Myocyte (in vitro differentiated cells): Measurements from ENCODE around the gene CCDC149. TPM values are rescaled to one million over a fixed set of nuclear protein-coding genes. Genes with fewer than 3 reads are reported as not detected.

ENCODE experiments used
- DNase-seq: peaks from one replicate; pipeline ENCODE4 v3.0.0-alpha.2; 2012; ENCODE audit warnings: low read depth
- total RNA-seq: library from RNA; depleted of rRNA; stranded (reverse); fragments of >200 nt; gene quantifications from 2 replicates; pipeline ENCODE4 v1.2.3, GENCODE V29; 2014

The CCDC149 gene
- total RNA-seq, 1 donor from 2014 or later: 5.1 TPM

GRCh38 chr4:24778464-24779225 is 134.2 kb downstream of the CCDC149 start:
- peak; percentile 37 for DNase-seq

GRCh38 chr4:24777536-24778463 is 135.0 kb downstream of the CCDC149 start:
- DNase-seq: no peak

- no peak for DNase-seq
Measured at GRCh38 chr4:24775750-24776149, 137.1 kb downstream of the CCDC149 start.

GRCh38 chr4:24775032-24775605 is 137.7 kb downstream of the CCDC149 start:
- no peak for DNase-seq

GRCh38 chr4:24774452-24774851 is 138.4 kb downstream of the CCDC149 start:
- DNase-seq: no peak

GRCh38 chr4:24772952-24773351 is 139.9 kb downstream of the CCDC149 start:
- DNase-seq: no peak

- DNase-seq: peak; percentile 46
Measured at GRCh38 chr4:24772061-24772705, 140.7 kb downstream of the CCDC149 start.

- peak; percentile 77 for DNase-seq
Measured at GRCh38 chr4:24771241-24771640, 141.6 kb downstream of the CCDC149 start.

GRCh38 chr4:24770667-24771066 is 142.2 kb downstream of the CCDC149 start:
- DNase-seq: no peak

- DNase-seq: peak; percentile 87
Measured at GRCh38 chr4:24770032-24770584, 142.7 kb downstream of the CCDC149 start.

GRCh38 chr4:24769571-24769970 is 143.3 kb downstream of the CCDC149 start:
- DNase-seq: peak; percentile 6

GRCh38 chr4:24768604-24769003 is 144.2 kb downstream of the CCDC149 start:
- DNase-seq: no peak

GRCh38 chr4:24768006-24768405 is 144.8 kb downstream of the CCDC149 start:
- no peak for DNase-seq

GRCh38 chr4:24765376-24765988 is 147.4 kb downstream of the CCDC149 start:
- peak; percentile 73 for DNase-seq

GRCh38 chr4:24764345-24764744 is 148.5 kb downstream of the CCDC149 start:
- DNase-seq: no peak

- DNase-seq: peak; percentile 61
Measured at GRCh38 chr4:24763631-24764297, 149.1 kb downstream of the CCDC149 start.
